DMS 273 treated with DMSO at 0.1 percent for 48 hours (cell line): ENCODE results near the gene FHOD3.

Experiments used
- DNase-seq: peaks from one replicate; lab custom pipeline; 2025; lab: John Stamatoyannopoulos, UW

The FHOD3 gene

DNA sequence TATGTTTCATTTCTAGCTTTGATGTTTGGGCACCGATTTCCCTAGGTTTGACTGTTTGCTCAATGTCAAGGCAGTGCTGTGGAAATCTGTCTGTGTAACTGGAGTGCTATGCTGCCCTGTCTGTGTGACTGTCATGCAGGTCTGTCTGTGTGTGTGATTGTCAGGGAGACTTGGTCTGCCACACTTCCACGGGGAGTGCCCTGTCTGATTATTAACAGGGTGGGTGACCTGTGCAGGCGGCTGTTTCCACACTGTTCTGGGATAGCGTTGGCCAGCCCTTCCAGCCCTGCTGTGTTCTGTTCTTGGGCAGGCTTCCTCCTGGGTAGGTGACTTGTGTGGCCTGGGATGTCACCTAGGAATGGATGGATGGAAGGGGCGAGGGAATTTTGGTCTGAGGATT, 85.3 kb downstream of the FHOD3 start:
- no peak for DNase-seq

DNA sequence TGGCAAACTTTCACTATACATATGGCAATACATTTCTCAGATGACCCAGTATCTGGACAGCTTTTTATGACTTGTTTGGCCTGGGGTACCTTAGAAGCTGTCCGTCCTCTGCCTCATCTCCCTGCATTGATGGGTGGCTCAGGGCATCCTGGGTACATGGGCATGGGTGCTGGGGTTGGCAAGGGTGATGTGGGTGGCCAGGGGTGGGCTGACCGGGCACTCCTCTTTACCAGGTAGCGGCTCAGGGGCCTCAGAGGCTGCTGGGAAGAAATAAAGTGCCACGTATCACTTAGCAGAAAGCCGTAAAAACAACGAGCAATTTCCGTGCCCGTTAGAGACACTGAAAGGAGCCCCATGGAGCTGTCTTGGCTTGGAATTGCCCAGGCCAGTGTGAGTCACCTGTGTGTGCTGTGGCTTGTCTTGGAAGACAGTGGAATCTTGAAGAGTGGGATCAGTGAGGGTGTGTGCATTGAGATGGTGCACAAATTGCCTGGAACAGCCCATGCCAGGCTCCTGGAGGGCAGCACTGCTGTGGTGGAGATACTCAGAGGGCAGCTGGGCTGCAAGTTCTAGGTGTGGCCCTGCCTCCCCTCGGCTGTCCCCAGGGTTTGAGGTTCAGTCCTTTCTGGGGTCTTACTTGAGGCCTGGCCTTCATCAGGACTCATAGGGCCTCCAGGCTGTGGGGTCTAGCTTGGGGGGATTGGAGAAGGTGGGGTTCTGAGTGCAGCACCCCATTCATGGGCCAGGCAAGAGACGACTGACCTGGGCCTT, 88.8 kb downstream of the FHOD3 start:
- no peak for DNase-seq

DNA sequence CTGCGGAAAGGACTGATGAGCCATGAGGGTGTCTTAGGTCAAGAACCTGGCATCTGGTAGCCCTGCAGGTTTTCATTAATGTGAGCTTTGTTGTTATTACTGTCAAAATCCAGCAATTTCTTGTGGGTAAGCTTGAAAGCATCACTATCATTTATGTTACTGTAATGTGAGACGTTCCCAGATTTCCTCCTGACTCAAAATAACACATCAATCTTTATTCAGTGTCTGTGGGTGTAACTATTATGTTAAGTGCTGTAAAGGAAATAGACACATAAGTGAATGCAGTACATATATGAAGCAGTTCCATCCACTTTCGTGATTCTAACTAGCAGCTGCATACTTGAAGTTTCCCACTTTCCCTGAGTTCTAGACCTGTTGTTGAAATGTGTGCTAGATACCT, 89.8 kb downstream of the FHOD3 start:
- DNase-seq = no peak

DNA sequence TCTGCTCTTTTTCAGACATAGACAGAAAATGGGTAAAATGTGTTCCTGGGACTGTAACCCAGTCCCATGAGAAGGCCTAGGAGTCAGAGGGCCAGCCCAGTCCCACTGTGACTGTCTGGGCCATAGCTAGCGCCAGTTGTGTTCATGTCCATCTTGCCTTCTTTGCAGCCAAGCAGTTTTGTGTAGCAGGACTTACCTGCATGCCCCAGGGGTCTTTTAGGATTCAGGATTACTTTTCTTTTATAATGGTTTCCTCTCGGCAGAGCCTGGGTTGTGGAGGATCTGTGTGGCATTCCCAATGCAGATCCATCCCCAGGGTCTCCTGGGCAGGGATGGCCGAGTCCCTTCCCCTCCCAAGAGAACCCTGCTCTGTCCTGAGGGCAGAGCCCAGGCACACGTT, 90.8 kb downstream of the FHOD3 start:
- DNase-seq = no peak

DNA sequence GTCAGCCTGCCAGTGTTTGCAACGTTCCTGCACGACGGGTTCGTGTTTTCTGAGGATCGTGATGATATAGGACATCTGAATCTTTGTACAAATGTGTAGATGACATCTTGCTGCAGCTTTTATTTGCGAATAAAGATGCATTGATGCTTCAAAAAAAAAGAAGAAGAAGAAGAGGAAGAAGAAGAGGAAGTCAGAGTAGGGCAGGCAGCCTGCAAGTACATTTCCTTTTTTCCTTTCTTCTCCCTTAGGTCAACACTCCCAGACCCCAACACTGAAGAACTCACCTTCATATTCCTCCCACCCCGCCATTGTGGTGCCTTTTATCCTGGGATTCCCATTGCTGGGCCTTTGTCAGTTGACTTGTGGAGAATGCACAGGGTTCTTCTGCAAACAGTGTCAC, 91.5 kb downstream of the FHOD3 start:
- no peak for DNase-seq

DNA sequence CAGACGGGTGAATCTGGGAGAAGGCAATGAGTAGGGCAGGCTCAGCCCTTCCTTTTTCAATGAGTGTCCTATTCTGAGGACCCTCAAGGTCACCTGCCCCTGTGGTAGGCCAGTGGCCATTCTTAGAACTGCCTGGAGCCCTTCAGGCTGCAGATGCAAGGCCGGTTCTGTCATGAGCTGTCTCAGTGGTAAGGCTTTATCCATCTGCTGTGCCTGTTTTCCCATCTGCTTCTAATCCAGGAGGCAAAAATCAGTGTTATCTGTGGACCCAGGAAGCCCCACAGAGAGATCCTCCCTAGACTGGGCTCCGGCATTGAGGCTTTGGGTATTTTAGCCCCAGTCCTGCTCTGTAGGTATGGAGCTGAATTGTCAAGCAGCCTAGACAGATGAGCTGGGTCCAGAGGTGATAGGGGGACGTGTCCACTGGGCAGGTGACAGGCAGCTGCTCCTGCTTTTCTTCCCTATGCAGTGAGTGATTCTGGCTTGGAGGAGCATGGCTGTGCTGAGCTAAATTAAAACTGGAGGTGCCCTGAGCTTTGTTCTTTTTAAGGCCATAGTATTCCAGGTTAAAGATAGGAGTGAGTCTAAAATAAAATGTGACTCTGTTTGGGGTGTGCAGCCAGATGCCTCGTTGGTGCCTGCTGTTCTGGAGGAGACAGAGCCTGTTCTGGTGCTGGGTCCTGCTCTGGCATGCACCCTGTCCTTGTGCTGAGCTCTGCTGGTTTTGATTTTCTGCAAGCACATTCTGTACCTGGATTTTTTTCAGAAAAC, 92.5 kb downstream of the FHOD3 start:
- DNase-seq = peak; percentile 54

DNA sequence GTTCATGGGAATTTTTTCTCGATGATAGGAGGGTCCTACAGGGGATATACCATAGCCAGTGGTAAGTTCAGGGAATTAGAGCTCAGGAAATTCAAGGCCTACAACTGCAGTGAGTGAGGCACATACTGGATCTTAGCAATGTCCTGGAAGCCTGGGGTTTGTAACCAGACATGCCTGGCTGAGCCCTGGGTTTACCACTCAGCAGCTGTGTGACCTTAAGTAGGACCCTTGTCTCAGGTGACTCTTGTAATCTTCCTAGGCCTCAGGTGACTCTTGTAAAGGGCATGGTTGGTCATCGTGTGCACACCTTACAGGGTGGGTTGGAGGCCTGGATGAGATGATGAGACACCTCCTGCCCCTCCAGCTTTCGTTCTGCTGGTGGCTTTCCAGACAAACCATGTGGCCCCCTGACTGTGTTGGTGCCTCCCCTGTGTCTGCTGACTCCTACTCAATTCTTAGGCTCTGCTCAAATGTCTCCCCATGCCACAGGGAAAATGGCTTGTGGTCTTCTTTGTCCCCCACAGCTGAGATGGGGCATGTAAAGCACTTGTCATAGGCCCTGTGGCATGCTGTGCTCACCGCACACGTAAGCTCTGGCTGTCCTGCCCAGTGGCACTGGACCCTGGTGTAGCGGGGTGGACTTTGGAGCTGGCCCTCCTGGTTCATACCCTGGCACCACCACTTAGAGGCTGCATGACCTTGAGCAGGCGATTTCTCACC, 94.1 kb downstream of the FHOD3 start:
- DNase-seq = no peak

DNA sequence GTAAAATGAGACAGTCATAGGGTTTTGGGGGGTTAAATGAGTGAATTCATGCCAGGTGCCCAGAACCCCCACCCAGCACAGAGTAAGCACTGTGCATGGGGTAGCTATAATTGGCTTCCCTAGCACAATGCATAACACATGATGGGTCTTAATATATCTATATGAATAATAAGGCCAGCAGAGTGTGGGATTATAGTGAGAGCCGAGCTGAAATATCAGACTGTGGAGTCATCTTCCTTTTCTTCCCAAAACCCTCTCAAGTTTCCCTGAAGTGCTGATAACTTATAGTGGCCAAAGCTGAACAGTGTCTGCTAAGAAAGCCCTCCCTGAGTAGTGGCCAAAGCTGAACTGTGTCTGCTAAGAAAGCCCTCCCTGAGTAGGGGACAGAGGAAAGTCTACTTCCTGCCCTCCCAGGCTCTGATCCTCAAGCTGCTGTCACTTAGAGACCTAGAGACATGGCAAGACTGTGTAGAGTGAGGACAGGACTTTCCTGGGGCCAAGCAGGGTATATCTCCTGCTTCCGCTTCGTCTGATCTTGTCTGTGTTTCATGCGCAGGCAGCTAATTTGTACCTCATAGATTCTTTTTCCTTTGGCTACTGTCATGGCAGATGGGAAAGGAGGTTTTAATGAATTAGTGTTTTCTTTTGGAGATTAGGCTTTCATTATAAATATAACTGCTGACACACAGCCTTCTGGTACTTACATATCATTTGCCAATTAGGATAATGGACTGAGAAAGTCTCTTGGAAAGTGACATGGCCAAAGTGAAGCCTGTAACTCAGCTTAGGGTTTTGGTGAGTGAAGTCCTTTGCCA, 94.9 kb downstream of the FHOD3 start:
- DNase-seq = peak; percentile 48

DNA sequence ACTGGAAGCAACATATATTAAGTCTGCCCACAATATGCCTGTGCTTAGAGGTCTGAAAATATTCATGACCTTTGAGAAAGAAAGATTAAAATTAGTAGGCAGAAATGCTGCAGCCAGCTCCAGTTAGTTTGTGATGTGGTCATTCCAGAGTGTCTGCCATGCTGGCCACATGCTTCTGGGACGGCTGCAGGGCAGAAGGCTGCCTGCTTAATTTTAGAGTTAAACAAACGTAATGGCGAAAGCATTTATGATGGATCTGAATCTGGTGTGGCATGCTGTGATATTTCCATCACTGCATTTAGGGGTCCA, 95.4 kb downstream of the FHOD3 start:
- DNase-seq = no peak

DNA sequence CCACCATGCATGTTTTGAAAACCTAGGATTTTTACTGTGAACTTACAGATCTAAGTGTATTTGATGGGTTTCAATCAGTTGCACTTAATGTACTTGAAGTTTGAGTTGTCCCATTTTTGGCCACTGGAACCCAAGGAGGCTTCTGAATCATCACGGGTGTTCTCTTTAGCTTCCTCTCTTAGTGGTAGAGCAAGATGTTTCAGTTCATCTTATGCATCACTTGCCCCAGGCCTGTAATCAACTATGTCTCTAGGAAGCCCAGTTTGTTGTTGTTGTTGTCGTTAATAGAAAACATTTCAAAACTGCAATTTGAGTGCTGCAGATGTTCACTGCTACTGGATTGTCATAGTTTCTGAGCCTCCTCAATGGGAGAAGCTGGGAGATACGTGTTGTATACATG, 97.0 kb downstream of the FHOD3 start:
- no peak for DNase-seq

DNA sequence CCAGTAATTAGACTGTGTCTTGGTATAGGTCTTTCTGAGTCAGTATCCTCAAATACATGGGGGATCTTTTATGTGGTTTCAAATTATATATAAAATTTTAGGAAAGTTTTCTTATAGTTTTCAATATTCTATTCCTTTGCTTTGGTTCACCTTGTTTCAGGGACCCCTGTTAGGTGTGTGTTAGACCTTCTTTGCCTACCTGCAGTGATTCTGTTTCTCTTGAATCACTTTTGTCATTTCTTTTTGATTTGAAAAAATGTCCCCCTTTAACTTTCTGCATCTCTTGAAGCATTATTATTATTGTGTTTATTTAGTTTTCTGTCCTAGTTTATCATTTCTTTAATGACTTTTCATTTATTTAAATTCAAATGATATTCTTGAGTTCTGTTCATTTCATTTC, 98.7 kb downstream of the FHOD3 start:
- DNase-seq = no peak

DNA sequence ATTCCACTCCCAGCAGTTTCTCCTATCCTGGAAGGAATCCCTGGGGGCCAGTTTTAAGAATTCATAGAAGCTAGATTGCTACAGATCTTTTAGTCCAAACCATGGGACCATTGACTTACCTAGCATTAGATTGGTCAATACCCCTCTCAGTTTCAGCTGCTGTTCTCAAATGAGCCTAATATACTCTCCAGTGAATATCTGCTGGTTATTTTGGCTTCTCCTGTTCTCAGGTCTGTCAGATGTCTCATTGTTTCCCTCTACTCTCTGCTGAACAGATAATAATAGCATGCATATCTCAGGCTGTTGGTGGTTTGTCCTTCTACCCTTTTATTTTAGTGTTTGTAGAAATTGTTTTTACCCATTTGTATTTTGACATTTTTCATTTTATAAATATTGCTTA, 99.5 kb downstream of the FHOD3 start:
- no peak for DNase-seq

DNA sequence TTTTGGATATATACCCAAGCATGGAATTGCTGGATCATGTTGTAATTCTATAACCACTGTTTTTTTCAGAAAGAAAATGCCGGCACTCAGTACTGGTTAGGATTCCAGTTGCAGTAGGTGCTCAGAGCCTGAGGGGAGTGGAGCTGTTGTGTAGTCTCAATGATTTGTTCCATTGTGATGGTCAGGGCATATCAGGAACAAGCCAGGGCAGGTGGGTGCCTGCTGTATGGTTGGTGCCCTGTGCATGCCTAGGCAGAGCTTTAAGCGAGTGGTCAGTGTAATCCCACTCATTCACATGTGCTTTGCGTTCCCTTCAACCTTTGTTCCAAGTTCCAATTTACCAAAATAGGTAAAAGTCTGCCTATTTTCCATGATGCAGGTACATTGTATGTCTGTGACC, 100.9 kb downstream of the FHOD3 start:
- no peak for DNase-seq

DNA sequence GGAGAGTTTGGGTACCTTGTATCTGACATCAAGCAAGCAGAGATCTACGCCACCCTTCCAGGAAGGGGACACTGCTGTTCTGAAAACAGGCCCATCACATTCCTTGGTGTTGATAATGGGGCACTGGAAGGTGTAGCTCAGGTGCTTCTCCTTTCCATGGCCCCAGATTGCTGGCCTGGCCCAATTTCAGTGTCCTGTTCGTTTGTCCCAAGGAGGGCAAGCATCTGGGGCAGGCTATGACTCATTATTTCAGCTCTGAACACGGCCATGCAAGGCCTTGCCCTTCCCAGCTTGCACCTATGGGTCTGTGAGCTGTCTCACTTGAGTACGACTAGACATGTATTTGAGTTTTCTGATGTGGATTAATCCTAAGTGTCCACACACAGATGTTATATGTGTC, 101.5 kb downstream of the FHOD3 start:
- DNase-seq = no peak

DNA sequence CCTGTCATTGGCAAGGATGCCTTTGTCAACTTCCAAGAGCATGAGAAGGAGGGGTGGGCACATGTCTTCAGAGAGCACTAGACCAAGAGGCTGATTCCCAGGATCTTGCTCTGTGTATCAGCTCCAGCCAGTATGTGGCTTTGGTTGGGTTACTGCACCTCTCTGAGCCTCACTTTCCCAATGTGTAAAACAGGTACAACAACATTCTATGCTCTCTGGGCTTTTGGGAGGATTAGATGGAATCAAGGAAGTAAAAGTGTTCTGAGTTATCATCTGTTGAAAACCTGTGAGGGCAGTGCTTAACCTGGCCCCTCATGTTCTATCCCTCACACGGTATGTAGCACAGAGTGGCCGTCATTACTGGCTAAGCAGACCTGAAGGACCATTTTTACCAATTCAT, 103.9 kb downstream of the FHOD3 start:
- no peak for DNase-seq

DNA sequence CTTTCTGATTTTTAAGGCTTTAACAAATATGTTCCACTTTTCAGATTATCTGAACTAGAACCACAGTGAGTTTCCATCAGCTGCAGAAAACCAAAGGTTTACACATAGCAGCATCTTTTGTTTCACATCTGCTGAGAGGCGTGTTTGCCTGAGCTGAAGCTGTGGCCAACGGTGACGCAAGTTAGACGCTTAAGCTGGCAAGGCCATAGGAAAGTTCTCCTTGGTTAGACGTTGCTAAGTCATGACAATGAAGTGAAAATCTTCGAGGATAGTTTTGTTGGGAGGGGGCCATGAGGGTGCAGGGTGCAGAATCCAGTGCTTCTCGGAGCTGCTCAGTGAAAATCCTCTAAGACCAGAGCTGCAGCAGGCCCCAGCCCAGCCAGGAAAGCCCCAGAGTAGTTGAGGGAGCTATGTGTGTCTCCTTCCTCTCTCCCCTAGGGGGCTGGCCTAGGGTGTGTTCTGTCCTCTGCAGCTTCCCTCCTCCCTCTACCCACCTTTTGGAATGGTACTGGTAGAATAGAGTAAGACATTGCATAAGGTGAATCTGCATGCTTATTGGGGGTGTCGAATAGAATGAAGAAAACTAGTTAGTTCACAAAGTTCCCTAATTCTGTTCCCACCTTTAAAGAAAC, 105.4 kb downstream of the FHOD3 start:
- no peak for DNase-seq

DNA sequence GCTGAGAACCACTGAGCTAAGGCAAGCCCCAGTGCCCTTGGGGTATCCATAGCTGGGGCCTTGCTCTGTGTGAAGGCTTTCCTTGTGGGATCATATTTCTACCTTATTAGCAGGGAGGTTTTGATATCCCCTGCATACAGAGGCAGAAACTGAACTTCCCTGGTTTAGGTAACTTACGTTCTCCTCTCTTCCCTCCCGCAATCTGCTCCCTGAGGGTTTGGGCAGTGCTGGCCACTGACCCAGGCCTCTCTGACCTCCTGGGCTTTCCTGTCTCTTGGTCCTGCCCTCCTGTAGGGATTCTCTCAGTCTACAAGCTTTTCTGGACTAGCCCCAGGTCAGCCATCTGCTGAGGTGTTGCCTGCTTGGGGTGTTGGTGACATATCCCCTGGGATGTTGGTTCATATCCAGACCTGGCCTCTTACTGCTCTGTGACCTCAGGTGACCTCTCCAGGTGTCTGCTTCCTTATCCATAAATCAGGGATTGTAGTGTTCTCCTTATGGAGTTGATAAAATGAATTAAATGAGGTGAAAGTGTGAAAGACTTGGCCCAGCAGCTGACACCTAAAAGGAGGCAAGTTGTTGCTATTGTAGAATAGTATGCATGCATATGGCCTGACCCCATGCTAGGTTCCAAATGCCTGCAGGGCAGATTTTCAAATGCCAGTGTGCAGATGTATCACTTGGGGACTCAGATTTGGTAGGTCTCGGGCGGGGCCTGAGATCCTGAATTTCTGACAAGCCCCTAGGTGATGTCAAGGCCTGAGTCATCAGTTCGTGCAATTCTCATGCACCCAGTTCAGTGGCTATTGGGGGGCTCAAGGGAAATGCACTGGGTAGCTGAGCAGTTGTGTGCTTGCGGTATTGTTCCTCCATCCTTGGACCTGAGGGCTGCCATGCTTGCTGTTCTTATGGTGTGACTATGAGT, 106.6 kb downstream of the FHOD3 start:
- peak; percentile 56 for DNase-seq

DNA sequence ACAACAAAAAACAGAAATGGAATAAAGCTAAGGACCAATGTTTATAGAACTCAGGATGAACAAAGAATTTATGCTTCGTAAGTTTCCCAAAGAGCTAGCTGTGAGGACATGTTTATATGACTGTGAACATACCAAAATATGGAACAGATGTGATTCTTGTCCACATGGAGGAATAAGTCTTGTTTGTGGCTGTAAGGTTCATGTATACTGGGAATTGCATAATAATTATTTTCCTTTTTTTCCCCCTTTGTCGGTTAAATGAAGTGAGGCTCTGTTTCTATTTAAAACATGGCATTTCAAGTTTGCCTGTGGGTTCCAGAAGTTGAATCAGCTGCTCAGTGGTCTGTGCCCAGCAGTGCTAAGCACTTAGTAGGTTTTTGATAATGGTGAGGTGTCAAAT, 108.1 kb downstream of the FHOD3 start:
- no peak for DNase-seq

DNA sequence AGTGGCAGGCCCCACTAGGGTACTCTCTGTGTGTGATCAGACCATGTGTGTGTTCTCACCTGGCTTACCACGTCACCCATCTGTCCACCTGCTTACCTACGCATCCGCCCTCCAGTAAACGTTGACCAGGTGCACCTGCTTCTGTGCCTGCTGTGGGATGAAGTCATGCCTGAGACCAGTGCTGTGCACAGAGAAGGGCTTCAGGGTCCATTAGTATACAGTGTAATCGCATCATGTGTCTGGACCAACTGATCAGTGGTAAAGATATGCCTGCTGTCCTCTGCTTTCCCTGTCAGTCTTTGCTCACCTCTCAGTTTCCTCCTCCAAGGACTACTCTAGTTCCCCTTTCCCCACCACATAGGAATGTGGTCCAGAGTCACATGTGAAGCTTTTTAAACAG, 109.3 kb downstream of the FHOD3 start:
- no peak for DNase-seq

DNA sequence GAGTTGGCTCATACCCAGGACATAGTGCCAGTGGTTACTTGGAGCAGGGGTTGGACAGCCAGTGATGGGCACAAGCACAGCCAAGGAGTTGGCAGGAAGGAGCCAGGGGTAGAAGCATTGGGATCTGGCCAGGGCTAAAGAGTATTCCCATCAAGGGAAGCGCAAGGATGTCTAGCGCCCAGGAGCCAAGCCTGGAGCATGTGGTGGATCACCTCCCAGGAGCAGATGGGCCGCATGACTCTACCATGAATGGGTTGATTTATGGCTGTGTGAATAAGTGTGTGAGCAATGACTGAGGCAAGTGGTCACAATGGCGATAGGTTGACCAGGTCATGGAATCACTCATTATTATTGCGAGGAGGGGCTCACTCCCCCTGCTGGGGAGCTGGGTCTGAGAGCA, 111.1 kb downstream of the FHOD3 start:
- no peak for DNase-seq

DNA sequence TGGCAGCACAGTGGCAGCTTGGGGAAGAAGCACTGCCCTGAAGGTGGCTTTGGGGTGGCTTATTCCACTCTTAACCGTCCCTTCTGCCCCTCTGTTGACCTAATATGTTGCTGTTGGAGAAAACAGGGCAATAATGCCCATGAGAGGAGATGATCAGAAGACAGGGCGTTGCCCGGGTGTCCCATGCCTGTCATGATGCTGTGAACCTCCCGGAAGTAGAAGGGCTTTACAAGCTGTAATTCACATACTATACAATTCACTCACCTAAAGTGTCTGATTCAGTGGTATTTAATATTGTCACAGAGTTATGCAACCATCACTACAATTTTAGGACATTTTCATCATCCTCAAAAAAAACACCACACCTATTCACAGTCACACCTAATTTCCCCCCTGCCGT, 112.3 kb downstream of the FHOD3 start:
- no peak for DNase-seq
